ENCODE results near the gene ZIC5.

The ZIC5 gene

DNA sequence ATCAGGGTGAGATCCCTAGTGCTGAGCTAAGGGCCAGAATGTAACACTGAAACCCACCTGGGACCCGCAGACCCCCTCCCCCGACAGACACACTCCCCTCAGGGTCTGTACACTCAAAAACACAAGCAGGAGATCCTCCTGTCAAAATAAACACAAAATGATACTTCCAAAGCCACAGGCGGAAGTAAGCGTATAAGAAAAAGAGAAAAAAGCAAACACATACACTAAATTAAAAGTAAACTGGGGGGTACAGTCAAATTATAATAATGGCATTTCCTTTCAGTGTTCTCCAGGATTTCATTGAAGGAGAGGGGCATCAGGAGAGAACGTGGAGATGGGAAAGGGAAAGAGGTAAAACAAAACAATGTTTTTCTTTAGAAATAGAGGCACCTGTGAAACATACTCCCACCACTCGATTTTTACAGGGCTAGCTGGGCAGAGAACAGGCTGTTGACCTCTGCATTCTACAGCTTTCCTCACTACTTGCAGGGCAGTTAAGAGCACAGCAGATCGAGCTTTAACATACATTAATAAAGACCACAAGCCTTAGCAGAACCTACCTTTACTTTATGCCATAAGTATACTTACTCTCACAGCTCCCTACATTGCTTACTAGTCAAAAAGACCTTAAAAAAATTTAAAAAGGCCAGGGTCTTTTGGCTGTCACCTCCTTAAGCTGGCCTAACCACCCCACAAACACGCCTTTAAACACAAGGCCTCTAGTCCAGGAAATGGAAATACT lies 5.3 kb downstream of the ZIC5 start:
- TF ChIP-seq ZNF274 (IDR thresholded peaks at IDR 0.05; ENCODE audit: low read depth, low read length), result no peak
- no peak overlapping the region for H3K4me3 ChIP-seq (ENCODE audit: low read length)

DNA sequence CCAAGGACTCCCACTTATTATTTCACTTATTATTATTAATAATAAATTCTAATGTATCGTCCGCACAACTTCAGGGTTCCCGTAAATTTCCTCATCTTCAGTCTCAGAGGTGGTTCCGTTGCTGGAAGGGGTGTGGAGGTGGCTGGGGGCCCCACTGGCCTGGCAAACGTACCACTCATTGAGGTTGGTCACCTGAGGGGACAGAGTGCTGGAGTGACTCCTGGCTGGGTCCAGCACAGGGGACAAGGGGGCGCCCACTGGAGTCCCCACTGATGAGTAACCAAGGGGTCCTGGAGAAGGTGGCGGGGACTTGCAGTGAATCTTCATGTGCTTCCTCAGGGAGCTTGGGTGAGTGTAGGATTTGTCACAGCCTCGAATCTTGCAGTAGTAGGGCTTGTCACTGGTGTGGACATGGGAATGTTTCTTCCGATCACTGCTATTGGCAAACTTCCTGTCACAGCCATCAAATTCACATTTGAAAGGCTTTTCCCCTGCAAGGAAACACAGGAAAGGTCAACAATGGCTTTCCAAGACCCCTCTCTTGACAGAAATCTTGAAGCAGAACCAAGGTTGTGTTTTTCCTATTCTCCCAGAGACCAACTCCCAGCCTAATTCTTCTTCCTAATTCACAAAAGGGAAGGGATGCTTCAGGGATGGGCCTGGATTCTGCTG lies 6.1 kb downstream of the ZIC5 start:
- H3K4me3 ChIP-seq (ENCODE audit: low read length), result no peak overlapping the region
- TF ChIP-seq ZNF274 (IDR thresholded peaks at IDR 0.05; ENCODE audit: low read depth, low read length), result no peak

- no peak for TF ChIP-seq ZNF274 (IDR thresholded peaks at IDR 0.05; ENCODE audit: low read depth, low read length)
- no peak overlapping the region for H3K4me3 ChIP-seq (ENCODE audit: low read length)
Measured at GRCh38 chr13:99963816-99964339, 7.7 kb downstream of the ZIC5 start.

GRCh38 chr13:99962242-99962641 lies 9.3 kb downstream of the ZIC5 start:
- no peak for TF ChIP-seq ZNF274 (IDR thresholded peaks at IDR 0.05; ENCODE audit: low read depth, low read length)
- H3K4me3 ChIP-seq (ENCODE audit: low read length), result no peak overlapping the region

GRCh38 chr13:99961636-99962035 lies 9.9 kb downstream of the ZIC5 start:
- no peak for TF ChIP-seq ZNF274 (IDR thresholded peaks at IDR 0.05; ENCODE audit: low read depth, low read length)
- no peak overlapping the region for H3K4me3 ChIP-seq (ENCODE audit: low read length)

- H3K4me3 ChIP-seq (ENCODE audit: low read length), result no peak overlapping the region
- no peak for TF ChIP-seq ZNF274 (IDR thresholded peaks at IDR 0.05; ENCODE audit: low read depth, low read length)
Measured at GRCh38 chr13:99960663-99961311, 10.8 kb downstream of the ZIC5 start.

DNA sequence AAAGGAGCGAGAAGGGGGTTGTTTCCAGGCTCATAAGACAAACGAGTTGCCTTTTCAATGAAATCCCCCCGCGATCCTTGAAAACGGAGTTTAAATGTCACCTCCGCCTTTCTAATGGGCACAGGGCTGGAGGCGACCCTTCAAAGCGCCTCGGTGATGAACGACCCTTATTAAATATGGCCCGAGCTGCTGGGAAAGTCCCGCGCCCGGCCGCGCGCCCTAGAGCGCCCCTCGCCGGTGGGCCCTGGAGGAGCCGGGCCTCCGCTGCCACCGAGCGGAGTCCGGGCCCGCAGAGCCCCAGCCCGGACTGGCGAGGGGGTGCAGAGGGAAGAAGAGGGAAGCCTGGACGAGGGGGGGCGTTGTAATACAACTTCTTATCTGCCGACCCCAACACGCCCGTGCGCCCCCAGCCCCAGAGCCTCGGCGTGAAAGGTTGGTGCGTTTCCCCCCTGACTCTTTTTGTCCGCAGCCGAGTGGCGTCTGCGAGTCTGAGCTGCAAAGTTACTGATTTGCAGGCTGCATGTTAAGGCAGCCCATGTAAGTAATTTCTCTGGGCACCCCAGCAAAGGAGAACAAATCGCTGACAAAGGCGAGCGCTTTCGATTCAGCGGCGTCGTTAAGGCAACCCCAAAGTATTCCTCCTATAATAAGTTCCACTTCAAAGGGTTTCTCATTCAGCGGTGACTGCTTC lies 11.9 kb downstream of the ZIC5 start:
- no peak overlapping the region for H3K4me3 ChIP-seq (ENCODE audit: low read length)
- no peak for TF ChIP-seq ZNF274 (IDR thresholded peaks at IDR 0.05; ENCODE audit: low read depth, low read length)

DNA sequence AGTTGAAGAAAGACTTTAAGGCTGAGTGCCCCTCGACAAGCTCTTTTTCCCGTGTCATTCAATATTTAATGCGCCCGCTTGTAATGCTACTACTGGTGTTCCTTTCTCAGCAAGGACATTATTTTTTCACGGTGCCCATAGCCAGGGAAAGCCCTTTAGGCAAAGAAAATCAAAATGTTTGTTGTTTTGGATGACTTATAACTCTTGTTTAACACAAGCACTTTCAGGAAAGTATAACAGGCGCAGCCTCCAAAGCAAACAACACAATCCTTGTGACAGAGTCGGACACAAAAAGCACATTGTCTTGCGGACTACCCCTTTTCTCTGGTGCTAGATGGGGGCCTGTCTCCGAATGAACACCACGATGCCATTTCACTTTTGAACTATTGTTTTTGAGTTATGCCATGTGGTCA lies 12.4 kb downstream of the ZIC5 start:
- no peak for TF ChIP-seq ZNF274 (IDR thresholded peaks at IDR 0.05; ENCODE audit: low read depth, low read length)
- no peak overlapping the region for H3K4me3 ChIP-seq (ENCODE audit: low read length)

GRCh38 chr13:99958406-99959126 lies 13.0 kb downstream of the ZIC5 start:
- TF ChIP-seq ZNF274 (IDR thresholded peaks at IDR 0.05; ENCODE audit: low read depth, low read length), result no peak
- no peak overlapping the region for H3K4me3 ChIP-seq (ENCODE audit: low read length)

- TF ChIP-seq ZNF274 (IDR thresholded peaks at IDR 0.05; ENCODE audit: low read depth, low read length), result no peak
- no peak overlapping the region for H3K4me3 ChIP-seq (ENCODE audit: low read length)
Measured at GRCh38 chr13:99956473-99957349, 14.9 kb downstream of the ZIC5 start.

GRCh38 chr13:99955747-99956472 lies 15.7 kb downstream of the ZIC5 start:
- H3K4me3 ChIP-seq (ENCODE audit: low read length), result no peak overlapping the region
- TF ChIP-seq ZNF274 (IDR thresholded peaks at IDR 0.05; ENCODE audit: low read depth, low read length), result no peak

- H3K4me3 ChIP-seq (ENCODE audit: low read length), result no peak overlapping the region
- TF ChIP-seq ZNF274 (IDR thresholded peaks at IDR 0.05; ENCODE audit: low read depth, low read length), result no peak
Measured at GRCh38 chr13:99955107-99955746, 16.3 kb downstream of the ZIC5 start.
